Breast epithelium (tissue), 3 donors: ENCODE data around the gene SETD1A.

Experiments used
- POLR2A ChIP-seq: fragments of 450-650 bp; IDR thresholded peaks from one replicate; pipeline ENCODE4 v1.6.1; 2016; ENCODE audit warnings: antibody characterized with exemption, mild to moderate bottlenecking, moderate library complexity
- POLR2AphosphoS5 ChIP-seq, 3 donors: sonication (generic); formaldehyde crosslinking; IDR thresholded peaks; one replicate each; pipeline ENCODE4 v1.6.1; 2017; ENCODE audit warnings: antibody characterized with exemption in 3 of 3
- TF ChIP-seq, protein P1 (sequence below), 3 donors: fragments of 450-650 bp; IDR thresholded peaks; one replicate each; pipeline ENCODE4 v1.5.1; 2016 to 2017; ENCODE audit warnings: antibody characterized with exemption in 3 of 3, mild to moderate bottlenecking in 3 of 3, moderate library complexity in 3 of 3

DNA sequence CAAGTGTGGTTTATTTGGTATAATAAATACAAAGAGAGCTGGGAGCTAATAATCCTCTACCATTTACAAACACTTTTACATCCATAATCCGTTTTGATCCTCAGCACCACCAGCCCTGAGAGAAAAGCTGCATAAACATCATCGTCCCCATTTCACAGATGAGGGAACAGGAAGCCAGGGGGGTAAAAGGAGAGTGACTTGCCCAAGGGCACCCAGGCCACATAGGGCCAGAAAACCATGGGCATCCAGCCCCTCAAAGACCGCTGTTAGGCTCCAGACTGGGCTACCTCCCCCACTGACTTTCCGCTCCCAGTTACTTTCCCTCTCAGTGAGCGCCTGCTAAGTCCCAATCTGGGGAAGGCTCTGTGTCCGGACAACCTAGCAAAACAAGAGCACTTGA is 46.2 kb downstream of the SETD1A start:
- TF ChIP-seq POLR2AphosphoS5 (IDR thresholded peaks at IDR 0.05) (no peak), POLR2A (no peak)
- TF ChIP-seq, protein P1, sequence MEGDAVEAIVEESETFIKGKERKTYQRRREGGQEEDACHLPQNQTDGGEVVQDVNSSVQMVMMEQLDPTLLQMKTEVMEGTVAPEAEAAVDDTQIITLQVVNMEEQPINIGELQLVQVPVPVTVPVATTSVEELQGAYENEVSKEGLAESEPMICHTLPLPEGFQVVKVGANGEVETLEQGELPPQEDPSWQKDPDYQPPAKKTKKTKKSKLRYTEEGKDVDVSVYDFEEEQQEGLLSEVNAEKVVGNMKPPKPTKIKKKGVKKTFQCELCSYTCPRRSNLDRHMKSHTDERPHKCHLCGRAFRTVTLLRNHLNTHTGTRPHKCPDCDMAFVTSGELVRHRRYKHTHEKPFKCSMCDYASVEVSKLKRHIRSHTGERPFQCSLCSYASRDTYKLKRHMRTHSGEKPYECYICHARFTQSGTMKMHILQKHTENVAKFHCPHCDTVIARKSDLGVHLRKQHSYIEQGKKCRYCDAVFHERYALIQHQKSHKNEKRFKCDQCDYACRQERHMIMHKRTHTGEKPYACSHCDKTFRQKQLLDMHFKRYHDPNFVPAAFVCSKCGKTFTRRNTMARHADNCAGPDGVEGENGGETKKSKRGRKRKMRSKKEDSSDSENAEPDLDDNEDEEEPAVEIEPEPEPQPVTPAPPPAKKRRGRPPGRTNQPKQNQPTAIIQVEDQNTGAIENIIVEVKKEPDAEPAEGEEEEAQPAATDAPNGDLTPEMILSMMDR (IDR thresholded peaks at IDR 0.05) = no peak
